Stimulated activated CD4-positive, alpha-beta T cell treated with anti-CD3 and anti-CD28 coated beads, Interleukin-2, amount 100 ng/mL, for 48 hours (primary cell): ENCODE data around the gene SLC30A2.
A peak's percentile ranks its signal among the peaks of the same experiment; 100 is the strongest.

Experiments
- DNase-seq, 2 donors: peaks; one replicate each; pipeline ENCODE4 v3.0.0-alpha.2; 2020

Gene SLC30A2

DNA sequence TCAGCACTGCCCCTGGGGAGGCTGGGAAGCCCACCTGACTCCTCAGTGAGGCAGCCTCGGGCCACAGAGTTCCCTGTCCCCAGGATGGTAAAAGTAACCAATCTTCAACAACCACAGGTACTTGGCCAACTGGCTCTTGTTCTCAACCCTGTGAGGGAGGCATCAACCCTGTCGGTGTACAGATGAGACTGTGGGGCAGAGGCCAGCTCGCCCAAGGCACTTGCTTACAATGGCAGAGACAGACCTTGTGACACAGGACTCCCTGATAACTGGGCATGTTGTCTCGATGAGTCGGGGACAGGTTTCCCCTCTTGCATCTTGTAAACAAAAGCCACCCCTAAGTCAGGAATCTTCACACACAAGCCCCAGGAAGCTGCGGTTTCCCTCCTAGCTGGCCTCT lies 8.0 kb downstream of the SLC30A2 start:
- DNase-seq: no peak

DNA sequence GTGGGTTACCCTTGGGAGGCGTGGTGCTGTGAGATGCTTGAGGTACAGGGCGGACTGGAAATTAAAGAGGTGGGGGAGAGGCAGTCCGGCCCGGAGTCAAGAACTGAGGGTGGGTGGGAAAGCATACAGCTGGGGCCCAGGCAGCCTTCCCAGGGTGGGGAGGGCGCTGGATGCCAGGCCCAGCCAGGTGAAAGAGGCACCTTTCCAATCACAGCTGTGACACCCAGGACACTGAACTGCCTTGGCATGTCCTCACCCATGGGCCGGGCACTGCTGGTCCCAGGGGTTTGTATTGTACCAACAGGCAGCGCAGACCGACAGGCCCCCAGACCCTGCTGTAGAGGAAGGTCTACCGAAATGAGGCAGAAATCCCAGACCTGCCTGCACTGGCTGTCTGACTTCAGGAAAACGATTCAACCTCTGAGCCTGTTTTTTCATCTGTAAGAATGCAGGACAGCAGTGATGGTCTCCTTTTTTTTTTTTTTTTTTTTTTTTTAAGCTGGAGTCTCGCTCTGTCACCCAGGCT lies 9.1 kb downstream of the SLC30A2 start:
- no peak for DNase-seq

DNA sequence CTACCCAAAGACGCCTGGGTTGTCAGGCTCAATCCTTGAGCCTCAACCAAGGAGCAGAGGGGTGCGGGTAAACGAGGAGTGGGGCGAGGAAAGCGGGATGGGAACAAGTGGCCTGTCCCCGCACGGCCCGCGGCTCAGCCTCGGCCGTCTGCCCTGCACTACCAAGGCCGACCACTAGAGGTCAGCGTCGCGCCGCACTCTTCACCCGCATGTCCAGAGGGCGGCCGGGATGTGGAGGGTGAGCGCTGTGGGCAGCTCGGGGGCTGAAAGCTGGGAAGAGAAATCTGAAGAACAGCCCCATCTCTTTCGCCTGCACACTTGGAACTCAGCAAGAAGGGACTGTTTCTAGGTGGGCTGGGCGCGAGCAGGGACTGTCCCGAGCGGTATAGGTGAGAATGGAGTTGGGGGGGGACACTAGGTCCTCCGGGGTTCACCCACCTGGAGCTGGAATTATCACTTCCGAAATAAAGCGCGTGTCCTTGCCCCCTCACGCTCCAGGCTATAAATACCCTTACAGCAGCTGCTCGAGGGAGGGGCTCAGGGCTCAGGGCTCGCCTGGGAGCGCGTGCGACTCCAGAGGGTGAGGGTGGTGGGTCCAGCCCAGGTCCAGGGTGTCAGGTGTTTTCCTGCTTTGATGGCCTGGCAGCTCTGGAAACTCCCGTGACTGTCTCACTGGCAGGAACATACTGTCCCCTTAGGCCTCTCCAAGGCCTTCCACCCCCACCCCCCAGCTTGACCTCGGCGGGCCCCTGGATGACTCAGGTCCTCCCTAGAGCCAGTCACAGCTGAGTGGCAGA lies 9.8 kb downstream of the SLC30A2 start:
- DNase-seq: peak; percentile 81 to 86

DNA sequence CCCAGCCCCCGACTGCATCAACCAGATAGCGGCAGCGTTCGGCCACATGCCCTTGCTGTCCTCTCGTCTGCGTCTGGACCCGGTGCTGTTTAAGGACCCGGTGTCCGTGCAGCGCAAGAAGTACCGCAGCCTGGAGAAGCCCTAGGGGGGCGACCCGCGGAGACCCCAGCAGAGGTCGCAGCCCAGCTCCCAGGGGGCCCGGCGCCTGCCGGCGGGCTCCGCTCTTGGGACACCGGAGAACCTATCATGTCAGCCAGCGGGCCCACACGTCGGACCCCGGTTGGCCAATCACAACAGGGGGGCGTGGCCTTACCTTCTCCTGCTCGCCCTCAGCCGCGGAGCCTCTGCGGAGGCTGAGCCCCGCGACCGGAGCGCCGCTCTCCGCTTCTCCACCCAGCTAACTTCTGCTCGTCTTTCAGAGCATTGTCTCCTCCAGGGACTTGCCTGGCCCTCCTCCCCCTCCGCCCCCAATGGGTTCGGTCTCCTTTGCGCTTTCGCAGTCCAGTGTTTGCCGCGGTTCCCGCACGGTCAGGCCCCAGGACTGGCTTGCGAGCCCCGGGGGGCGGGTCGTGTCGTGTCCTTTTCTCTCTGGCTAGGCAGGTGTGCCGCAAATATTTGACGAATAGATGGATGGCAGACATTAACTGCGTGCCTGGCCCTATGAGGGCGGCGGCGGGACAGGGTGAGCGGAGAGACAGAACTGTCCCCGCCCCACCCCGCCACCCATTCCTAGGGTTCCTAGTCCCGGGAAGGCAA lies 10.5 kb downstream of the SLC30A2 start:
- peak; percentile 88 to 89 for DNase-seq

DNA sequence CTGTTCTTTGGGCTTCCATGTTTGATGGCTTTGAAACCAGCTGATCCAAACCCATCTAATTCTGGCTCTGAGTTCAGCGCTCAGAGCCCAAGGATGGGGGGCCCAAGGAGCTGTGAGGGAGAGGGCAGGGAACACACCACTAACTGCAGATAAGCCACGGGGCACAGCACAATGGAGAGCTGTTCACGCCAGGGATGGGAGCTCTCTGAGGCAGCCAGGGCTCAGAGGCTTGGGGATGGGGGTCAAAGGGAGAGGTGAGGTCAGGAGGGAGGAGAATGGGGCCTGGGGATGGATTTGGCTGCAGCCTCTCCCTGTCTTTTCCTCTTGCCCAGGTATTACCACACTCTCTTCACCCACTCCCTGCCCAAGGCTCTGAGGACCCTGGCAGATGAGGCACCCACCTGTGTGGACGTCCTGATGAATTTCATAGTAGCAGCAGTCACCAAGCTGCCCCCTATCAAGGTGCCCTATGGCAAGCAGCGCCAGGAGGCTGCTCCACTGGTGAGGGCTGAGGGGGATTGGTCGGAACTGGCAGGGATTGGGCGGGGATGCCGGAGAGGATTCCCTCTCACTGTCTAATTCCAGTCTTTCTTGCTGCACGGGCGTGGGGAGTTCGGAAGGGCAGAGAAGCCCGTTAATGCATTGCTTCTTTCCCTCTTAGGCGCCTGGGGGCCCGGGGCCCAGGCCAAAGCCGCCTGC lies 11.3 kb downstream of the SLC30A2 start:
- no peak for DNase-seq

DNA sequence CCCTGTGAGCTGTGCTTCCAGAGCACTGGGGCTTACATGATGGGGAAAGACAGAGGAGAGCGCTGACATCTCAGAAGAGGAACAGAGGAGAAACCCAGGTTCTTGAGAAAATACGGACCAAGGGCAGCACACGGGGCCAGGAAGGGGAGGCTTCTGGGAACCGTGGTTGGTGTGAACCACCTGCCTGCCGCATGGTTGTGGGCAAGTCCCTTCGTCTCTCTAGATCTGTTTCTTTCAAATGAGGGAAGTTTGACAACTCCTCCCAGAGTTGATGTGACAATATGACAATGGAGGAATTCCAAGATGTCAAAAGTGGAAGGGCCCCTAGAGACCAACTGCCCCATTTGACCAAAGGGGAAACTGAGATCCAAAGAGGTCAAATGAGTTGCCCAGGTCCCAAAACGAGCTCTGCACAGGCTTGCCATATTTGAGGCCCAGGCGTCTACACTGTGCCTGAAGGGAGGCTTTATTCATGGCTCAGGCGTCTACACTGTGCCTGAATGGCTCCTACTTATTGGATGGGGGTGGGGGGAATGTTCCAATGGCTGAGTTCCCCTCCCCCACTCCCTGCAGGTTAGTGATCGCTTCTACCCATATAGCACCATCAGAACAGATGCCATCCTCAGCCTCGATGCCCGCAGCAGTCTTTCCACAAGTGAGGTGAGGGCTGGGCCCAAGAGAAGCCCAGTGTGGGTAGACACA lies 13.1 kb downstream of the SLC30A2 start:
- no peak for DNase-seq

DNA sequence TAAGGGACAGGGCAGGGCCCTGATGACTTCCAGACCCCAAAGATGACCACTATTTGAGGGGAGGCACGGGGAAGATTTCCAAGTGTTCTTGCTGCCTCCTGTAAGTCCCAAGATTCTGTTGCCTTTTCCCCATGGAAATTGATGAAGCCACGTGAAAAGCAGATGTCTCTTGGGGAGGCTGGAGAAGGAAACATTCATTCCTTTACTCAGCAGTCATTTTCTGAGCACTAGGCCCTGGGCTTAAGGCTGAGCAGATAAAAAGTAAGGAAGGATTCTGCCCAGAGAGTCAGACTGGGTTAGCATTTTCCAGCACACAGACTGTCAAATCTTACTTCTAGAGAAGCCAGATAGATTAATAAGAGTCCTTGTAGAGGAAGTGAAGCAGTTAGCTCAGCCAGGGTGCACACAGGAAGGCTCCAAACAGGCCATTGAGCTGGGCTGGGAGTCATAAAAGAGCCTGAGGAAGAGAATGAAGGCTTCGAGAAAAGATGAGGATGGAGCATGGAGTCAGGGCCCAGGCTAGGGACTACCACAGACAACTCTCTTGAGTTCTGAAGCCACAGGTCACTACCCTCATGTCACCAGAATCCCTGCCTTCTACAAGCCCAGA lies 14.2 kb downstream of the SLC30A2 start:
- DNase-seq: no peak

DNA sequence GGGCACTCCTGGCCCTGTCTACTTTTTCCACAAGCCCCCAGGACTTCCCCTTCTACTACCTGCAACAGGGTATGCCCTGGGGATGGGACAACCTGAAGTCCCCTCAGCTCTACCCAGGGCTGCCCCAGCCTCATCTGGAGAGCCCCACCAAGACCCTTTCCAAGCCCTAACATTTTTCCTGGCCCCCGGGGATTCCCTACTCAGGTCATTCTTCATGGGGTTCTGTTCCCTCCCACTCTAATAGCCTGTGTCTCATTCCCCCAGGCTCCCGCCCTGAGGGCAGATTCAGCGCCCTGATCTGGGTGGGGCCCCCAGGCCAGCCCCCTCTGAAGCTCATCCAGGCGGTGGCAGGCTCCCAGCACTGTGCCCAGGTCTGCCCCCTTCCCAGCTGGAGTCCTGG lies 14.7 kb downstream of the SLC30A2 start:
- no peak for DNase-seq

DNA sequence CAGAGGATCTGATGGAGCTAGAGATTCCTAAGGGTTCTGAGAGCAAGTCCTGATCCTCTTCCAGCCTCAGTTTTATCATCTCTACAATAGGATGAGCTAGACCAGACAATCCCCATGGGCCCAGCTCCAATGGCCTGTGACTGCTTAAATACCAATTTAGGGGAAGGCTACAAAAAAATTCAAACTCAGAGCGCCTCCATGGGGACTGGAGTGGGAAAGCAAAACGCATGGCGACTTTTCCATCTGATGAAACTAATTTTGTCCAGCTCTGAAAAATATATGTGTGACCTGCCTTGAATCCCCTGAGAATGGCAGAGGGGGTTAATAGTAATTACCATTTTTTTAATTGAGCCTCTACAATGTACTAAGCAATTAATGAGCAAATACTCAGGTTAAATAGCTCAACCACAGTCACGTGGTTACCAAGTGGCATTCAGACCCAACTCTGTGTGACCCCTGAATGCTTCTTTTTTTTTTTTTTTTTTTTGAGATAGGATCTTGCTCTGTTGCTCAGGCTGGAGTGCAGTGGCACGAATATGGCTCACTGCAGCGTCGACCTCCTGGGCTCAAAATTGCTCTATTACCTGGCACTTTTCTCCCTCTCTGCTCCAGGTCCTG lies 15.9 kb downstream of the SLC30A2 start:
- DNase-seq: no peak

DNA sequence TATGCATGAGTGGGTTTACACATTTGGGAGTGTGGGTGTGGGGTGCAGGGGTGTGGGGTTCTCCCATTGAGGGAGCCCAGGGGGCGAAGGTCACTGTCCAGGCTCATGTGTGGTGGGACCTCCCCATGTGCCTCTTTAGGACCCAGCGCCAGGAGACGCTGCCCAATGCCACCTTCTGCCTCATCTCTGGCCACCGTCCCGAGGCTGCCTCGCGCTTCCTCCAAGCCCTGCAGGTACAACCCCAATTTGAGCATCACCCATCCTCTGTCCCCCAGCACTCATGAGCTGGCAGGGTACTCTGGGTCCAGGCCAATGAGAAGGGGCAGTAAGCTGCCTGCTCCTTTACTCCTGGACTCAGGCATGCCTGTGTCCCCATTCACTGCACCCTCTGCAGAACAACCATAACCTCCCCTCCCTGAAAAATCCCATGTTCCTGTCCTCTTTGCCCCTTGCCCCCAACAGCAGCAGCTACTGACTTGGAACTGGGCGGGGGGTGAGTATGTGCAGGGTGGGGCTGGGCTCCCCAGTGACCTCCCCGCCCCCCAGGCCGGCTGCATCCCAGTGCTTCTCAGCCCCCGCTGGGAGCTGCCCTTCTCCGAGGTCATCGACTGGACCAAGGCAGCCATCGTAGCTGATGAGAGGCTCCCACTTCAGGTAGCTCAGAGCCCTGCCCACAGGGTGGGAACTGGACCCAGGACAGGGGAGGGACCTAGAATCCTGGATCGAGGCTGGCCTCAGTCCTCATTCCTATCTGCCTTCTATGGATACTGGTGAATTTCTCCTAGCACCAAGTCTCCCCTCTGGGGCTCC lies 16.7 kb downstream of the SLC30A2 start:
- DNase-seq: no peak

DNA sequence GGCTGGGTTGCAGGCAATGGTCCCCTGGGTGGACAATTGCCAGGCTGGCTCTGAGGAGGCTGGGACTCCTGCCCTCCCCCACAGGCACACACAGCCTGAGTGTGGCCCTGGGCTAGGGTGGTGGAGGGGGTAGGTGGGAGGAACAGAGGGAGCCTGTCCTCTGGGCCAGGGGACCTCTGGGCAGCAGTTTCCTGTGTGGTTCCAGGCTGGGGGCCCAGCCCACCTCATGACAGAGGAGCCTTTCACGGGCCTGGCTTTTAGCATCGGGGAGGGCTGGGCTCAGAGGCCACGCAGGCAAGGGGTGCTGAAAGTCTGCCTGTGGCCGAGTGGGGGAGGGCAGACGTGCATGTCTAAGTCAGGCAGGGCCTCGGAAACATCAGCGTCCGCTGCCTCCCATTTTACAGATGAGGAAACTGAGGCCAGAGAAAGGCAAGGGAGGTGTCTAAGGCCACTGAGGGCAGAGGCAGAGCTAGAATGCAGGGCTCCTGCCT lies 17.4 kb downstream of the SLC30A2 start:
- DNase-seq: no peak

DNA sequence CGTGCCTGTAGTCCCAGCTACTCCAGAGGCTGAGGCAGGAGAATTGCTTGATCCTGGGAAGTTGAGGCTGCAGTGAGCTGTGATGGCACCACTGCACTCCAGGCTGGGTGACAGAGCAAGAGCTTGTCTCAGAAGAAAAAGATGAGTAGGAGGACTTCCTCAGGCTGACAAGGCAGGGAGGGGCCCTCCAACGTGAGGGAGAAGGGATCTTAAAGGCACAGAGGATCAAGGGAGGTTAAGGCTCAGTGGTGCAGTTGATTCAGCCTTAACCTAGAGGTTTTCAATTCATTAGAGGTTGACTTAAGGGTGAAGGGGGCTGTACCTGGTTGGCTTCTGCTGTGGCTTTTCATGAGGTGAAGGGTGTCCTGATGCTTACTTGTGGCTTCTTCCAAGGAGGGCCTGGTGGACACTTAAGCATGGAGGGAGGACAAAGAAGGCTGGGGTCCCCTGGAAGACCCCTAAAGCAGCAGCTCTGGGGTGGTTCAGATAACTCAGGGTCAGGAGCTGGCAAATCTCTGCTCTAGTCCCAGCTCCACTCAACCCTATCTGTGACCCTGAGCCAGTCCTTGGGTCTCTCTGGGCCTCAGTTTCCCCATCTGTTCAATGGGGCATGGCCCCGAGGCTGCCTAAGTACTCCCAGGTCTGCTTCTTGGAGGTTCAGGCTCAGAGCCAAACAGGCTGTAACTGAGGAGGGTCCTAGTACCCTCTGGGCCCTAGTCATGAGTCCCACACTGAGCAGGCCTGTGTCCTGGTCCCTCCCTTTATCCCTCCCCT lies 18.0 kb downstream of the SLC30A2 start:
- DNase-seq: no peak

DNA sequence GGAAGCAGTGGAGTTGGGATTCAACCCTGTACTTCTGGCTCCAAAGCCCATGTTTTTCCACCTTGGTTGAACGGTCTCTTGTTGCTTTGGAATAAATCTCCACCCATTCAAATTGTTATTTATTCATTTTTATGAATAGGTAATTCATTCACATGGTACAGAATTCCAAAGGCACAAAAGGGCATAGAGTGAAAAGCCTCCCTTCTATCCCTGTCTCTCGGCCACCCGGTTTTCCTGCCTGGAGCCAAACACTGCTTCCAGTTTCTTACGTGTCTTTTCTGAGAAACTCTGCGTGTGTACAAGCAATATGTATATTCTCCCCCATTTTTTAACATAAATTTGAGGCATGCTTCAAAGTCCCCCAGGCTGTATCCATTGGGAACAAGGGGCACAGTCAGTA lies 20.4 kb downstream of the SLC30A2 start:
- DNase-seq: no peak

DNA sequence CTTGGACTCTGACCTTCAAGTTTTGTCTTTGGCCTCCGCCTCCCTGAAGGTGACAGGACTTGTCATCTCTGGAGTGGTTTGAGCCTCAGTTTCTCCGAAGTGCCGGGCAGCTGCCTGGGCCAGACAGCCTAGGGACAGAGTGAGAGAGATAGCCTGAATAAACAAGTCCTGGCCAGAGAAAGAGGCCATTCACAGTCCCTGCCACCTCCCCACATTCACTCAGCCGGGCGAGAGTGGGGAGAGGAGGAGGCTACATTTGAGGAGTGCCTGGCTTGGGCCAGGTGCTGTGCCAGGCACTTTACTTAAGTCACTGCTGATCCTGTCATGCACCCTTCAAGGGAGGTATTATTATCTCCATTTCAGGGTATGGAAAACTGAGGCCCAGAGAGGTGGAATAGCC lies 20.9 kb downstream of the SLC30A2 start:
- no peak for DNase-seq

DNA sequence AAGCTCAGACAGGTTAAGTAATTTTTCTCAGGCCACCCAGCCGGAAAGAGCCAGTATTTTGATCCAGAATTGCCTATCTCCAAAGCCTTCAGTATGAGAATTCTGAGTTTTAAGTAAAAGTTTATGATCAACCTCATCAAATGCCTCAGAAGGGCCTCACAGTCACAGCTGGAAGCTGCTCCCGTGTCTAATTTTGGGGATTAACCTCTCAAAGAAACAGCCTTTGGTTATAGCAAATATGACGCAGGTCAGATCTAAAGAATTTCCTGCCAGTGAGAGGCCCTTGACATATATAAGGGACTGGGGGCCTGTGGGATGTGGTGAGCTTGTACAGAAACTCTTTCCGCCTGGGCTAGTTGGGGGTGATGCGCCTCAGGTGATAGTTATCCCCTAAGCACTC lies 22.1 kb downstream of the SLC30A2 start:
- no peak for DNase-seq

DNA sequence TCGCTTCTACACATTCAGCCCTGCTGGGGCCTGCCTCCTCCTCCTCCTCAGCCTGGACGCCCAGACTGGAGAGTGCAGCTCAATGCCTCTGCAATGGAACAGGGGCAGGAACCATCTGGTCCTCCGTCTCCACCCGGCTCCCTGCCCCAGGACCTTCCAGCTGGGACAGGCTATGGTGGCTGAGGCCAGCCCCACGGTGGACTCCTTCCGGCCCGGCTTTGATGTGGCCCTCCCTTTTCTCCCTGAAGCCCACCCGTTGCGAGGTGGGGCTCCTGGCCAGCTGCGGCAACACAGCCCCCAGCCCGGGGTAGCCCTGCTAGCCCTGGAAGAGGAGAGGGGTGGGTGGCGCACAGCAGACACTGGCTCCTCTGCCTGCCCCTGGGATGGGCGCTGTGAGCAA lies 22.9 kb downstream of the SLC30A2 start:
- DNase-seq: no peak

DNA sequence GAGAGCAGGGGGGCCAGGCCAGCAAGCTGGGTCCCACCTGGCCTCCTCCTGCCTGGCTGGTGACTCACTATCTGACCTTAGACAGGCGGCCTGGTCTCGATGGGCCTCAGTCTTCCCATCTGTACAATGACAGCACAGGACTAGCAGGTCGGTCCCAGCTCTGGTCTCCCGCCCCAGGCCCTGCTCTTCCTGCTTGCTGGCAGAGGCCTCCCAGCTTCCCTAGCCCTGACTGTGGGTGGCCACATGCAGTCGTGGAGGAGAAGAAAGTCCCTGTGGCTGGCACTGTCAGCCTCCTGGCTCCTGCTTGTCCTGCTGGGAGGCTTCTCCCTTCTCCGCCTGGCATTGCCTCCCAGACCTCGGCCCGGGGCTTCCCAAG lies 23.5 kb downstream of the SLC30A2 start:
- no peak for DNase-seq

DNA sequence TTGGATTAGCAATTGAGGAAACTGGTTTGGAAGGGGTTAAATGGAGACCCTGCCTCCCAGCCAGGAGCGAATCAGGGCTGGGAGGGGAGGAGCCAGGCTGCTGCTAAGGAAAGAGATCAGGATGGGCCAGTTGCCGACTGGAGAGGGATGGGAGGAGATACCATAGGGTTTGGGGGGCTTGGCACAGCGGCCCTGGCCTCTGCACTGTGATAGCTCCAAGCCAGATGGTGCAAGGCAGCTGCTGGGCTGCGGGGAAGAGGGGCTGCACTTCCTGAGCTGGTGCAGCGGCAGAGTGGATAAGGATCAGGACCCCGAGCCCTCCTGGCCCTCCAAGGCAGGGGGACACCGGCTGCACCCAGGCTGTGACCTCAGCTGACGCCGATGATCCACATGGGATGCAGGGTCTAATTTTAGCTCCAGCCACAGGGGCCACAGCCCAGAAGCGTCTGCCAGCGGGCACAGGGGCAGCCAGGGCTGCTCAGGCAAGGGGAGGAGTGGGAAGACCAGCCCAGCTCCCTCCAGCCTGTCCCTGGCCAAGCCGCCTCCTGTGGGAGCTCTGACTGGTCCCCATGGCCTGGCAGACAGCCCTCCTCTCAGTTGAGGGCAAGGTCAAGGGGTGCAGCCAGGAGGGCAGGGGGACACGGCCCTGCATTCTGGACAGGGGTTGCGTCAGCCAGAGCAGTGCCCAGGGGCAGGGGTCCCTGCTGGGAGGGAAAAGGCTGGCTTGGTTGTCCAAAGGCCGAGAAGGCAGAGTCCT lies 24.1 kb downstream of the SLC30A2 start, which contains the start of gene EXTL1:
EXTL1 (plus strand) TSS at position 129 of the 757 bp plus-strand sequence. CDS start 872 bp downstream, outside the sequence.
- no peak for DNase-seq
